HUDEP-2 (cell line): ENCODE results near the gene GBX1.

ENCODE experiments used
- DNase-seq, 76 experiments: peaks; one replicate each; lab custom pipeline; 2025; ENCODE audit not compliant: unreplicated experiment in 76 of 76; lab: John Stamatoyannopoulos, UW

The GBX1 gene

GRCh38 chr7:151130741-151131157 lies 36.7 kb downstream of the GBX1 start:
- no peak for DNase-seq

- DNase-seq, result no peak
These were observed 37.4 kb downstream of the GBX1 start for GRCh38 chr7:151129960-151130591.

GRCh38 chr7:151129117-151129959 lies 38.2 kb downstream of the GBX1 start:
- no peak for DNase-seq

GRCh38 chr7:151128716-151129115 lies 38.8 kb downstream of the GBX1 start:
- no peak for DNase-seq

GRCh38 chr7:151128144-151128543 lies 39.4 kb downstream of the GBX1 start:
- no peak for DNase-seq

- no peak for DNase-seq
These were observed 40.9 kb downstream of the GBX1 start for GRCh38 chr7:151126491-151127137.

- no peak for DNase-seq
These were observed 41.5 kb downstream of the GBX1 start for GRCh38 chr7:151125846-151126481.

- DNase-seq, result no peak
These were observed 42.0 kb downstream of the GBX1 start for GRCh38 chr7:151125470-151125845.

GRCh38 chr7:151124899-151125399 lies 42.5 kb downstream of the GBX1 start:
- no peak for DNase-seq

- DNase-seq, result no peak
These were observed 43.0 kb downstream of the GBX1 start for GRCh38 chr7:151124481-151124880.

- peak in 74 of 76 experiments; percentile 37 to 90 (median 77) for DNase-seq
These were observed 43.6 kb downstream of the GBX1 start for GRCh38 chr7:151123822-151124464.

GRCh38 chr7:151123158-151123821 lies 44.2 kb downstream of the GBX1 start:
- DNase-seq, result no peak

GRCh38 chr7:151122796-151123157 lies 44.7 kb downstream of the GBX1 start:
- no peak for DNase-seq

GRCh38 chr7:151122276-151122675 lies 45.2 kb downstream of the GBX1 start:
- DNase-seq, result no peak

- DNase-seq, result no peak
These were observed 45.9 kb downstream of the GBX1 start for GRCh38 chr7:151121380-151122170.

GRCh38 chr7:151120896-151121295 lies 46.6 kb downstream of the GBX1 start:
- DNase-seq, result no peak

- no peak for DNase-seq
These were observed 47.6 kb downstream of the GBX1 start for GRCh38 chr7:151119902-151120301.

GRCh38 chr7:151119055-151119415 lies 48.5 kb downstream of the GBX1 start:
- DNase-seq, result no peak
